GM18909 (cell line): Measurements from ENCODE around the gene RBM26.
"Not testable (repeated sequence)": the region's sequence is repeated elsewhere in the genome, so short reads cannot be mapped to it uniquely, and the experiment has no call there.

Source experiments
- ATAC-seq: cut with Tn5 transposase; IDR thresholded peaks from one replicate; pipeline ENCODE4 v1.9.1; 2021; ENCODE audit warnings: mild to moderate bottlenecking; ENCODE audit not compliant: unreplicated experiment, poor library complexity

RBM26 gene

GRCh38 chr13:79287939-79288795, 117.9 kb downstream of the RBM26 start:
- no peak for ATAC-seq

- no peak for ATAC-seq
Measured at GRCh38 chr13:79285159-79285558, 120.9 kb downstream of the RBM26 start.

GRCh38 chr13:79283742-79284141, 122.3 kb downstream of the RBM26 start:
- ATAC-seq: no peak

DNA sequence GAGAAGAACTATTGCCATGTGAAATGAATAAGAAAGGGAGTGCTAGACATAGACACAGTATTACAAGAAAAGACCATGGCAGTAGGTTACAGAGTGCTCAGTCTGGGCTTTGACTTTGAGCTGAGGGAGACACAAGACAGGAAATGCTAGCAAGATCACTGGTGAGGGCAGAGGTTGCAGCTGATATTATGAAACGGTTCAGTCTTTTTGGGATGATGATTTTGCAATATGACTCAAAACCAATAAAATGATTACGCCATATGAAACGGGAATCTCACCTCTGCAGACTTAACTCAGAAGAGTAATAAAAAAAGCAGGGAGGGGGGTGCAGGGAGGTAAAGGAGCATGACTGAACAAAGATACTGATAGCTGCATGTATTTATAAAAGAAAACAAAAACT, 123.1 kb downstream of the RBM26 start:
- no peak for ATAC-seq

GRCh38 chr13:79282508-79282907, 123.5 kb downstream of the RBM26 start:
- no peak for ATAC-seq

- ATAC-seq: no peak
Measured at GRCh38 chr13:79281339-79281747, 124.7 kb downstream of the RBM26 start.

GRCh38 chr13:79279735-79280134, 126.3 kb downstream of the RBM26 start:
- ATAC-seq: not testable (repeated sequence)

DNA sequence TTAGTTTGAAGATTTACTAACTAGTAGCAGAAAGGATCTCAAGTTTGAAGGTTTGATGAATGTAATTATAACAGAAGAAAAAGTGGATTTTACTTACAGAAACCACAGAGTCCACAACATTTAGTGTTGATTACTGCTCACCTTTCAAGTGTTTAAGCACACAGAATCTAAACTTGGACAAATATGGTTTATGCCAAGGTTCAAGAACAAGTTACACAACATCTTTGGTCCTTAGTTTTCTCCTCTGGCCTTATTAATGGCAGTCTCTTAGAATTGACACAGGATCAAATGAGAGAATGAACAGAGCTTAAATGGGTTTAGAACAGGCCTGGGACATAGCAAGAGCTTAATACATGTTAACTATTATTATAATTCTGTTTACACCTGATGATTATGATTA, 133.0 kb downstream of the RBM26 start:
- no peak for ATAC-seq

DNA sequence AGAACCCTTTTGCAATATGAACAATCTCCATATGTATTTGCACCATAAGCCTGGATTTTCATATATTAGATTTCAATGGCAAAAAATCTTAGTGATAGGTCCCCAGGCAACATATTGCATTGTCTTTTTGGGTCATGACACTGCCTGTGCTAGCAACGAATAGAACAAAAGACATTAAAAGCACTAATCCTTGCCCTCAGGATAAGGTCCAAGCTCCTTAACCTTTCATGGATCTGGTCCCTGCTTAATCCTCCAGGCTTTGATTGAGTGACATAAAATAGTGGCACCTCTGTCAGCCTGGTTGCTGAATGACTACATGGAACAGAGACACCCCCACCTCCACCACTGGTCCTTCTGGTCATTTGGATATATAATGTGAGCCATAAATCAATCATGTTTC, 134.4 kb downstream of the RBM26 start:
- ATAC-seq: no peak

GRCh38 chr13:79270859-79271258, 135.2 kb downstream of the RBM26 start:
- ATAC-seq: no peak
